CD4-positive, alpha-beta T cell treated with Interleukin-6 at 100 ng/mL for 8 hours (primary cell): ENCODE measurements around the gene IFI27.

Source experiments
- DNase-seq: peaks from one replicate; pipeline ENCODE4 v3.0.0-alpha.2; 2020; ENCODE audit warnings: mixed read lengths, low spot score

Gene IFI27

GRCh38 chr14:94125659-94126418 lies 15.3 kb downstream of the IFI27 start:
- DNase-seq, result no peak

GRCh38 chr14:94126419-94126677 lies 15.8 kb downstream of the IFI27 start:
- DNase-seq, result no peak

- DNase-seq, result no peak
Observed at GRCh38 chr14:94126800-94127199, 16.3 kb downstream of the IFI27 start.

GRCh38 chr14:94127330-94127729 lies 16.8 kb downstream of the IFI27 start:
- DNase-seq, result no peak

- DNase-seq, result no peak
Observed at GRCh38 chr14:94128216-94128839, 17.8 kb downstream of the IFI27 start.

GRCh38 chr14:94129111-94129757 lies 18.7 kb downstream of the IFI27 start, which contains the start of gene IFI27L2:
IFI27L2 (minus strand) TSS chr14:94129604; CDS start chr14:94129564, 40 bp downstream.
- peak; percentile 70 for DNase-seq

GRCh38 chr14:94129758-94130414 lies 19.4 kb downstream of the IFI27 start:
- peak; percentile 25 for DNase-seq

GRCh38 chr14:94132285-94132887 lies 21.9 kb downstream of the IFI27 start:
- peak; percentile 75 for DNase-seq

GRCh38 chr14:94135476-94135875 lies 24.9 kb downstream of the IFI27 start:
- no peak for DNase-seq

- peak; percentile 79 for DNase-seq
Observed at GRCh38 chr14:94136575-94137331, 26.2 kb downstream of the IFI27 start.

- DNase-seq, result no peak
Observed at GRCh38 chr14:94138251-94138650, 27.7 kb downstream of the IFI27 start.

GRCh38 chr14:94139006-94139405 lies 28.5 kb downstream of the IFI27 start:
- no peak for DNase-seq

GRCh38 chr14:94139421-94139820 lies 28.9 kb downstream of the IFI27 start:
- DNase-seq, result no peak

- no peak for DNase-seq
Observed at GRCh38 chr14:94142247-94142646, 31.7 kb downstream of the IFI27 start.

- no peak for DNase-seq
Observed at GRCh38 chr14:94142836-94143235, 32.3 kb downstream of the IFI27 start.

- DNase-seq, result no peak
Observed at GRCh38 chr14:94143239-94143638, 32.7 kb downstream of the IFI27 start.

- DNase-seq, result no peak
Observed at GRCh38 chr14:94143711-94144110, 33.2 kb downstream of the IFI27 start.

- DNase-seq, result no peak
Observed at GRCh38 chr14:94144765-94145164, 34.2 kb downstream of the IFI27 start.

GRCh38 chr14:94145902-94146527 lies 35.5 kb downstream of the IFI27 start:
- no peak for DNase-seq

GRCh38 chr14:94152676-94153075 lies 42.1 kb downstream of the IFI27 start:
- no peak for DNase-seq

- no peak for DNase-seq
Observed at GRCh38 chr14:94153750-94154342, 43.3 kb downstream of the IFI27 start.
